Measurements from ENCODE around the gene BHLHE41.

The BHLHE41 gene

GRCh38 chr12:26113853-26114719 lies 10.8 kb downstream of the BHLHE41 start:
- DNase-seq, result peak; percentile 87

GRCh38 chr12:26113181-26113654 lies 11.6 kb downstream of the BHLHE41 start:
- DNase-seq, result no peak

GRCh38 chr12:26112703-26113147 lies 12.1 kb downstream of the BHLHE41 start:
- DNase-seq, result no peak

DNA sequence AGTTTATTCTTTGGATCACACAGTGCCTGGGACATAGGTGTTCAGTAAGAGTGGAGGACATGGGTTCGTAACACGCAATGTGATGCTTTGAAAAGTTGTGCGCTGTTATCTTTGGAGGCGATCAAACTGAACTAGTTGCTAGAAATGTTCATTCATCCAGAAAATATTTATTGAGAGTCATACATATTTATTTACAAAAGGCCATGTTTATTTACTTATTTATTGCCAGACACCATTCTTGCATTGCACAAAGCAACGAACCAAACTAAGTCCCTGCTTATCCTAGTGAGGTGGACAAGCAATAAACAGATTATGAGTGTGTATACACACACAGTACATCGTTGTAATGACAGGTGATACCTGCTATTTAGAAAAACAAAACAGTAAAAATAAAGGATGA lies 12.6 kb downstream of the BHLHE41 start:
- DNase-seq, result no peak

GRCh38 chr12:26109343-26109881 lies 15.4 kb downstream of the BHLHE41 start:
- DNase-seq, result no peak

DNA sequence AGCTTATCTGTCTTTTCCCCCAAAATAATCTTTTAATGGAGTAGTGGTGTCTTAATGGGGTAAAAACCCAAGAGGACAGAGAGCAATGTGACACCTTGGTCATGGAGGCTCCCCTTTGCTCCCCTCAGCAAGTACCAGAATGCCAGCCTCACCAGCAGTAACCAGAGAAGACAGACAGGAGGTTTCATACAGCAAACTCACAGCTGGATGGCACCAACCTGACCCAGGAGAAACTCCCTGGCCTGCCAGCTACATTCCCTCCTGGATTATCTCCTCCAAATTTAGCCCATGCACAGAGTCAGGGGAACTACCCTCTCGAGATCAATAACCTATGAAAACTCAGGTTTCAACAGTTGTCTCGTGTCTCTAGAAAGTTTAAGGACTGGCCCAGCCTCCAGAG lies 15.9 kb downstream of the BHLHE41 start:
- DNase-seq, result no peak

DNA sequence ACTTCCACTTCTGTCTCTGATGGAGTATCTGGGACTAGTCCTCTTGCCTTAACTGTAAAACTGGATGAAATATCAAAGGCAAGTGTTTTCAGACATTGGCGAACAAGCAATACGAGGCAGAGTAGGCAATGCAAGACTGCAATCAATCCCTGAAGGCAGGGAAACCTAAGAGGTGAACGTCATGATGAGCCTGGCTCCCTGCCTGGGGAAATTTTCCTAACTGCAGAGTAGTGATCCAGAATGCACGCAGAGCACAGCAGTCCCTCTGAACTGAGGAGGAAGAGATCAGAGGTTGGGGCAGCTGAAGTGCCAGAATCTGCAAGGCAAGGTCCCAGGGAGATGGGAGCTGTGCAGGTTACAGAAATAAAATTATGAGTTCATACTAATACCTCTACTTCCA lies 18.5 kb downstream of the BHLHE41 start:
- no peak for DNase-seq

GRCh38 chr12:26102953-26103352 lies 21.9 kb downstream of the BHLHE41 start:
- no peak for DNase-seq

GRCh38 chr12:26101763-26102162 lies 23.1 kb downstream of the BHLHE41 start:
- no peak for DNase-seq

DNA sequence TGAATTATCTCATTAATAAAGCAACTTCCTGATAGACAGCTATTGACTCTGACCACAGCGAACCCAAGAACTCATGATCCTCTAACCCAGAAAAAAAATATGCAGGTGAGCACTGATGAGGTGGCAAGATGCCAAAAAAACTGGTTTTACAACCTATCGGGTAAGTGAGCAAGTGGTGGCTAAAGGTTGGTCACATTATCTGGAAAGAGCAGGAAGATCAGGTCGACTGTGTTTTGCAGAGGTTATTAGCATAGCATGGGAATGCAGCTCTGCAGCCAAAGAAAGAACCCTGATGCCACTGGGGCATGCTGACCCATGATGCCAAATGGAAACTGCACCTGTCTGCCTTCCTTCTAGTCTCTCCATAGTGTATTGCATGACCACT lies 23.5 kb downstream of the BHLHE41 start:
- no peak for DNase-seq

DNA sequence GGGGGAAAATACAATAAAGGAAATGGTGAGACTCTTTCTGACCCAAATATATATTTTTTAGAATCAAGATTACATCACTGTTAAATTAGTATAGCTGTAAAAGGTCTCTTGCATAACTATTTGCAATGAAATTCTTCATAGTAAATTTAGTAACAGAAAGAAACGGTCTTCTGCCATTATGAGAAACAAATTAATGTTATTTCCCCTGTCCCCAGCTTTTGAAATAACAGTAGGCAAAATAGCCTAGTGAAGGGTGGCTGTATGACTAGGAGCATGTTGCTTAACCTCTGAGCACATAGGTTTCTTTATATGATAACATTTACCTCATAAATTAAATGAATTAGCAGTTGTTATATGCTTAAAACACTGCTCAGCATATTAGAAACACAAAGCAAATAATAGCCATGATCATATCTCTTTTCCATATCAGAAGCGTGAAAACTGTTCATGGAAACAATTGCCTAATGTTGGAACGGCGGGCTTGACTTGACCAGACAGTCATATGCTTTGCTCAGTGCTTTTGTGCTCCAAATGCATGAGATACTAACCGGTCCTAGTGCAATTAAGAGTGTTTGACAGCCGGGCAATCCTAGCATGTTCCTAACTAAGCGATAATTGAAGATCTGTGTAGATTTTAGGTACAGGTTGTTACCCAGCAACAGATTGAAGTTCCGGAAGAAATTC lies 24.0 kb downstream of the BHLHE41 start:
- no peak for DNase-seq

DNA sequence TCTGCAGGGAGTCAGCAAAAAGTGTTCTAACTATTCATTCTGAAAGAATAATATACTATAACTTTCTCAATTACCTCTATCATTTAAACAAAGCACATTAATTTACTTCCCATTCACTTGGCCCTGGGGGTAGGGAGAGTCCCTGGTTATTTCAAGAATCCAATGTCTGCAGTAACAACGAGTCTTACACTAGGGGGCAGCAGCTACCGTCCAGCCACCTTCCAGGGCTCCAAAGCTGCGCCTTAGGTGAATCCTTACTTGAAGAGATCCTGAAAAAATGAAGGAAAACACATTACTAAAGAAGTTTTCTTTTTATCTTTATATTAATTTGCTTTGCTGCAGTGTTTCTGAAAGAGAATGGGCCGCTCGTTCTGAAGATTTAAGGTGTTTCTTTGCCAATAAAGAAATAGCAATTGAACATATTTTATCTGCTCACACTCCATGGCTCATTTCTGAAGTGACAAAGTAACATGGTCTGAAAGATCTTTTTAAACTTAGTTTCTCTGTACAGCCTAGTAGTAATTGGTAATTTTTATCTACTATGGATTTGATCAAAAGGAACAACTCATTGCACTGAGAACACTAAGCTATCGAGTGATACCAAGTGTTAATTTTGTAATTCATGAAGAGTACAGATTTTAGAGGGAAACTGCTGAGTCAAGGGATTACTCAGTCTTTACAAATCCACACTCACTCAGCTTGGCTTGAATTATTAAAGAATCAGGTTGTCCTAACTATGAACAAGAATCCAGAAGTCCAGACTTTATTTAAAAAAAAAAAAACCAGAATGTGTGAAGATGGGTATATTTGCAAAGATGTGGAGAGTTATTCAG lies 27.6 kb downstream of the BHLHE41 start:
- DNase-seq, result peak; percentile 67

- DNase-seq, result no peak
Measured at GRCh38 chr12:26096036-26096435, 28.8 kb downstream of the BHLHE41 start.

GRCh38 chr12:26095186-26095585 lies 29.7 kb downstream of the BHLHE41 start:
- no peak for DNase-seq

DNA sequence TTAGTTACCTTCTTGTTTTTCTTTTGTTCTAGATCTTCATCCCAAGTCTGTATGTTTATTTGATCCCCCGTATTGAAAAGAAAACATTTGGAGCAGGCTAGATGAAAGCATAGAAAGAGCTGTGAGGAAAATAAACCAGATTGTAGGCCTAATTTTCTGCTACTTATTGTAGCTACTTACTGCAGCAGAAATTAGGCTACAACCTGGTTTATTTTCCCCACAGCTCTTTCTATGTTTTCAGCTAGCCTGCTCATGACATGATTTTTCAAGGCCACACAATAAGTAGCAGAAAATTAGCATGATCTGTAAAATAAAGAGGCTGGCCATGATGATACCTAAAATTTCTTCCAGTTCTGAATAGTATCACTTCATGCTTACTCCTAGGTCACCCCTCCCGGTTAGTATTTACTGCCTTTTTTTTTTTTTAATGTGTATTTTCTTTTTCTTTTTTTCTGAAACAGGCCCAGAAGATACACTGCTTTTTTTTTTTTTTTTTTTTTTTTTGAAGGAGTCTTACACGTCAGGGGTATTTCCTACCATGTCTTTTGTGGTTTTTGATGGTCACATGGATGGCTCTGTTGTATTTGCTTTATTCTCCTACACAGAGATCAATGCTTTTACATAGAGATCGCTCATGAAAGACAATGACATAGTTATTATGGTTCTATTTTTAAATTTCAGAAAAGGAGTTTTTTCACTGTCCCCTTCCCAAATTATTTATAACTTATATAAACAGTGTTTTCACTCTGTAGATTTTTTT lies 32.3 kb downstream of the BHLHE41 start:
- DNase-seq, result no peak

- no peak for DNase-seq
Measured at GRCh38 chr12:26091822-26092221, 33.0 kb downstream of the BHLHE41 start.

DNA sequence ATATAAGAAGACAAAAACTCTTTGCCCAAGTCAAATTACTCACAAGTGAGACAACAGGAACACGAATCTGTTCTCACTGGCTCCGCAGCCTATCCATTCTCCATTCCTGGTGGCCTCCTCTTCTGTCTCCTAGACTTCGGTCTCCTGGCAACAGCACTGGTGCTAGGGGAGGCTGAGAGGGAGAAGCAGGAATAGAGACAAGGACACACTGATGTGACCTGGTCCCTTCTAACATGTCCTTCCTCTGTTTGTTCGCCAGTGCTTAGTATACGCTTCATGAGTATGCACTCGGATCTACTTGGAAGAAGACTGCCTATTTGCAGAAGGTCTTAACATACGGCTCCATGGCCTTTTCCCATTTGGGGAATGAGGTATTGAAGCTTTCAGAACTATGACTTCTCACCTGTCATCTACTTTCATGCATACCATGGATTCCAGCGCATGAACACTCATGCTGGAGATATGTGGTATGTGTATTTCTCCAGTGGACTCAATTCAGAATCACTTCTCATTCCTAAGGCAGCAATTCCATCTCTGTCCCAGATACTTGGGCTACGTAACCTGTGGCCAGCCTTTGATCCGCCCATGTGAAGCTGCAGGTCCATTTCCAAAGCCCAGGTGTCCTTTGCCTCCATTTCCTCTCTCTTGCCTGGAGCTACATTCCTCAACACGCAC lies 33.9 kb downstream of the BHLHE41 start:
- DNase-seq, result peak; percentile 14

DNA sequence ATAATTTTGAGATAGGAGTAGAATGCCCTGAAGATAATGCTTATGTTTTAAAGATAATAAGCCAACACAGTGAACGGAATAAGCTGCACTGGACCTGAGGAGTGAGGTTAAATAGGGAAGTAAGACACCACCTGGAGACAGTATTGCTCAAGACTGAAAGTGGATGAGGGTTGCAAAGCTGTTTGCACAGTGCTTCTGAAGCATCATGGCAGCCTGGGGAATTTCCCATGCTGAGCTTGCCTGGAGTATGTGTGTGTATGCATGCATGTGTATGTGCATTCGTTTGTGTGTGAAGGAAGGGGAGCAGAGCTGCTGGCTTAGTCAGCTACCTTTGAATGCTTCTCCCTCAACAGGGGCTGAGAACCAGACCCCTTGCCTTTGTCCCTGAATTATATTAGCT lies 35.8 kb downstream of the BHLHE41 start:
- no peak for DNase-seq

DNA sequence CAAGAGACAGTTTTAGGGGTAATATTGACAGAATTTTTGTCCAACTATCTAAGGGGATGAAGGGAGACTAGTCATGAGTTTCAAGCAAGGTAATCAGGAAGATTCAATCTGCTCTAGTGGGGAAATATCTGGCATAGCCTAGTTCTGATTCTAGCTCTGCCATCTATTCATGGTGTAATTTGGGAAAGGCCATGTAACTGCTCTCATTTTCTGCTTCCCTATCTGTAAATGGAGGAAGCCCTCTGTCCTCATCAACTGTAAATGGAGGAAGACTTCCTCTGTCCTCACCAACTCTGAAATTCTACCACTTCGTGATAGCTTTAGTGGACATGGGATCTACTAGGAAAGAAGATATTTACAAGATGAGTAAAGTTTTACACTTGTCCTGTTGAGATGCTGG lies 37.9 kb downstream of the BHLHE41 start:
- no peak for DNase-seq

GRCh38 chr12:26080911-26081310 lies 43.9 kb downstream of the BHLHE41 start:
- DNase-seq, result no peak

GRCh38 chr12:26077915-26078702 lies 46.7 kb downstream of the BHLHE41 start:
- DNase-seq, result peak; percentile 58

Data from HCEC 1CT (cell line).